ENCODE results near the gene CBL. TPM values are rescaled to one million over a fixed set of nuclear protein-coding genes. Genes with fewer than 3 reads are reported as not detected.
"Not testable (repeated sequence)": the region's sequence is repeated elsewhere in the genome, so short reads cannot be mapped to it uniquely, and the experiment has no call there.

CBL gene
- polyA plus RNA-seq, 1 of the 3 experiments (the other 2 are of a cell fraction): 9.5 TPM

GRCh38 chr11:119190531-119190930 lies 15.6 kb upstream of the CBL start:
- no peaks in the 10 kb centered on the region for H3K36me3 ChIP-seq (replicated peaks in 1 of 2; ENCODE audit: control insufficient read depth in 1 of 2, insufficient read depth in 2 of 2, low read length in 1 of 2)
- H3K27me3 ChIP-seq (ENCODE audit: insufficient read depth): no peaks in the 10 kb centered on the region
- H3K79me2 ChIP-seq (ENCODE audit: insufficient read depth): no peaks in the 10 kb centered on the region
- no peaks in the 10 kb centered on the region for H3F3A ChIP-seq (replicated peaks; ENCODE audit: insufficient read depth)
- no peak overlapping the region for H3K4me2 ChIP-seq
- H3K9me3 ChIP-seq: no peaks in the 10 kb centered on the region
- H3K27ac ChIP-seq (ENCODE audit: low read depth in 2 of 2, low read length in 1 of 2): no peak overlapping the region
- H3K4me1 ChIP-seq (ENCODE audit: control insufficient read depth in 1 of 2, insufficient read depth in 2 of 2, low read depth in 1 of 2, low read length in 1 of 2): peaks cover 0 to 9% of the 10 kb centered on the region in 2 experiments; a peak in 1 of 4 replicates
- DNase-seq: peak; percentile 16
- no peak overlapping the region for H3K4me3 ChIP-seq (ENCODE audit: low read depth in 2 of 2, low read length in 1 of 2)
- no peak overlapping the region for H2AFZ ChIP-seq (ENCODE audit: low read depth)
- POLR2A ChIA-PET: interaction anchor here (0.6 kb wide), 1 partner anchor 11 kb away, joined by 4 read pairs; no protein-coding TSS in a partner anchor
- H3K9me2 ChIP-seq: no peaks in the 10 kb centered on the region
- H4K20me1 ChIP-seq (ENCODE audit: insufficient read depth): no peaks in the 10 kb centered on the region
- no peak for TF ChIP-seq FOSL2 (IDR thresholded peaks at IDR 0.05; ENCODE audit: borderline replicate concordance, low read depth)
- TF ChIP-seq TAF1 (IDR thresholded peaks at IDR 0.05; ENCODE audit: borderline replicate concordance, low read depth, low read length): no peak
- H3K9ac ChIP-seq: no peak overlapping the region
- CTCF ChIA-PET: interaction anchor here (0.9 to 3.3 kb wide), 8 partner anchors 10 to 149 kb away, joined by 3 to 12 read pairs (median 4); no protein-coding TSS in a partner anchor
- WGBS (ENCODE audit: low lambda C conversion rate): 90% methylated on average over 8 of the region's 9 CpGs

- not testable (repeated sequence) for H3K4me2 ChIP-seq; H3K4me1 ChIP-seq (ENCODE audit: control insufficient read depth in 1 of 2, insufficient read depth in 2 of 2, low read depth in 1 of 2, low read length in 1 of 2); DNase-seq; H3K36me3 ChIP-seq (replicated peaks in 1 of 2; ENCODE audit: control insufficient read depth in 1 of 2, insufficient read depth in 2 of 2, low read length in 1 of 2); H3K79me2 ChIP-seq (ENCODE audit: insufficient read depth); H3K4me3 ChIP-seq (ENCODE audit: low read depth in 2 of 2, low read length in 1 of 2); H3K9me3 ChIP-seq; H3K27me3 ChIP-seq (ENCODE audit: insufficient read depth); H2AFZ ChIP-seq (ENCODE audit: low read depth); H3K9me2 ChIP-seq; H4K20me1 ChIP-seq (ENCODE audit: insufficient read depth); H3F3A ChIP-seq (replicated peaks; ENCODE audit: insufficient read depth); H3K9ac ChIP-seq; H3K27ac ChIP-seq (ENCODE audit: low read depth in 2 of 2, low read length in 1 of 2)
- 83% methylated on average over 14 of the region's 14 CpGs for WGBS (ENCODE audit: low lambda C conversion rate)
- POLR2A ChIA-PET: interaction anchor here (0.6 kb wide), 1 partner anchor 12 kb away, joined by 4 read pairs; no protein-coding TSS in a partner anchor
- CTCF ChIA-PET: interaction anchor here (0.7 to 3.3 kb wide), 5 partner anchors 14 to 132 kb away, joined by 3 to 12 read pairs (median 4); partner anchors contain the start of gene CBL
Observed at GRCh38 chr11:119191265-119191664, 14.9 kb upstream of the CBL start.

GRCh38 chr11:119192111-119192510 lies 14.0 kb upstream of the CBL start:
- Histone ChIP-seq H3K27me3 (ENCODE audit: insufficient read depth) (no peaks in the 10 kb centered on the region), H3F3A (replicated peaks; ENCODE audit: insufficient read depth) (no peaks in the 10 kb centered on the region), H3K36me3 (replicated peaks in 1 of 2; ENCODE audit: control insufficient read depth in 1 of 2, insufficient read depth in 2 of 2, low read length in 1 of 2) (no peaks in the 10 kb centered on the region), H3K4me1 (ENCODE audit: control insufficient read depth in 1 of 2, insufficient read depth in 2 of 2, low read depth in 1 of 2, low read length in 1 of 2) (no peaks in the 10 kb centered on the region), H3K4me2 (no peak overlapping the region), H3K9me3 (no peaks in the 10 kb centered on the region), H3K9me2 (no peaks in the 10 kb centered on the region), H3K9ac (no peak overlapping the region), H3K27ac (ENCODE audit: low read depth in 2 of 2, low read length in 1 of 2) (no peak overlapping the region), H3K79me2 (ENCODE audit: insufficient read depth) (no peaks in the 10 kb centered on the region), H3K4me3 (ENCODE audit: low read depth in 2 of 2, low read length in 1 of 2) (no peak overlapping the region), H2AFZ (ENCODE audit: low read depth) (no peak overlapping the region), H4K20me1 (ENCODE audit: insufficient read depth) (no peaks in the 10 kb centered on the region)
- CTCF ChIA-PET: interaction anchor here (0.7 to 3.3 kb wide), 7 partner anchors 12 to 98 kb away, joined by 3 to 12 read pairs (median 6); partner anchors contain the start of gene CBL
- POLR2A ChIA-PET: no interaction called here
- 90% methylated on average over 3 of the region's 3 CpGs for WGBS (ENCODE audit: low lambda C conversion rate)
- DNase-seq: no peak
- TF ChIP-seq NFIC (IDR thresholded peaks at IDR 0.05; ENCODE audit: borderline replicate concordance) (no peak), RXRA (IDR thresholded peaks at IDR 0.05; ENCODE audit: borderline replicate concordance, low read depth) (no peak), EZH2phosphoT487 (IDR thresholded peaks at IDR 0.05; ENCODE audit: borderline replicate concordance, low read depth) (no peak), FOSL2 (IDR thresholded peaks at IDR 0.05; ENCODE audit: borderline replicate concordance, low read depth) (no peak), MEF2A (IDR thresholded peaks at IDR 0.05; ENCODE audit: borderline replicate concordance, low read depth) (no peak), CHD2 (IDR thresholded peaks at IDR 0.05; ENCODE audit: low read length, partially characterized antibody) (no peak), RCOR1 (IDR thresholded peaks at IDR 0.05; ENCODE audit: low read length) (no peak), REST (IDR thresholded peaks at IDR 0.05; ENCODE audit: low read depth, low read length) (no peak), IRF3 (IDR thresholded peaks at IDR 0.05; ENCODE audit: low read depth, low read length) (no peak), MAX (IDR thresholded peaks at IDR 0.05; ENCODE audit: low read depth) (no peak), USF1 (IDR thresholded peaks at IDR 0.05; ENCODE audit: borderline replicate concordance, low read depth) (no peak), FOXM1 (IDR thresholded peaks at IDR 0.05; ENCODE audit: low read depth) (no peak), ELF1 (IDR thresholded peaks at IDR 0.05) (no peak), SMC3 (IDR thresholded peaks at IDR 0.05; ENCODE audit: low read depth, low read length) (no peak), EP300 (IDR thresholded peaks at IDR 0.05; ENCODE audit: borderline replicate concordance in 1 of 2, low read depth in 1 of 2, low read length in 1 of 2) (no peak), TAF1 (IDR thresholded peaks at IDR 0.05; ENCODE audit: borderline replicate concordance, low read depth, low read length) (no peak)
